ENCODE results near the gene SLC6A3. TPM values are rescaled to one million over a fixed set of nuclear protein-coding genes. Genes with fewer than 3 reads are reported as not detected.

SLC6A3 gene
- total and polyA plus RNA-seq, 2 experiments from 2014 or later = not detected

GRCh38 chr5:1393571-1394501, 51.4 kb downstream of the SLC6A3 start:
- Histone ChIP-seq H3K27ac (no peak overlapping the region), H3K9me3 (ENCODE audit: low read depth) (no peaks in the 10 kb centered on the region), H2AFZ (no peak overlapping the region), H3K4me2 (ENCODE audit: unreplicated experiment) (no peak overlapping the region), H3K27me3 (replicated peaks; ENCODE audit: insufficient read depth) (peaks cover 32% of the 10 kb centered on the region), H3K36me3 (ENCODE audit: low read depth) (no peaks in the 10 kb centered on the region), H3K9ac (no peak overlapping the region), H3K9me2 (ENCODE audit: insufficient read depth) (no peaks in the 10 kb centered on the region), H3K4me1 (ENCODE audit: insufficient read depth) (no peaks in the 10 kb centered on the region), H3F3A (ENCODE audit: insufficient read depth) (no peaks in the 10 kb centered on the region), H4K20me1 (ENCODE audit: insufficient read depth) (no peaks in the 10 kb centered on the region), H3K4me3 (no peak overlapping the region), H3K79me2 (ENCODE audit: insufficient read depth) (no peaks in the 10 kb centered on the region)
- DNase-seq = no peak
- 20 to 25% methylated on average over 21 to 36 of the region's 36 CpGs for WGBS, 2 experiments (ENCODE audit: low coverage in 1 of 2, low lambda C conversion rate in 2 of 2, missing lambda C conversion rate in 2 of 2)
- TF ChIP-seq EZH2phosphoT487 (IDR thresholded peaks at IDR 0.05; ENCODE audit: insufficient read depth, low read depth) = no peak
- TF ChIP-seq EZH2 (IDR thresholded peaks at IDR 0.05; ENCODE audit: insufficient read depth, poor library complexity, severe bottlenecking) = no peak
- in situ Hi-C loops (cut with MboI) = no loop called here

DNA sequence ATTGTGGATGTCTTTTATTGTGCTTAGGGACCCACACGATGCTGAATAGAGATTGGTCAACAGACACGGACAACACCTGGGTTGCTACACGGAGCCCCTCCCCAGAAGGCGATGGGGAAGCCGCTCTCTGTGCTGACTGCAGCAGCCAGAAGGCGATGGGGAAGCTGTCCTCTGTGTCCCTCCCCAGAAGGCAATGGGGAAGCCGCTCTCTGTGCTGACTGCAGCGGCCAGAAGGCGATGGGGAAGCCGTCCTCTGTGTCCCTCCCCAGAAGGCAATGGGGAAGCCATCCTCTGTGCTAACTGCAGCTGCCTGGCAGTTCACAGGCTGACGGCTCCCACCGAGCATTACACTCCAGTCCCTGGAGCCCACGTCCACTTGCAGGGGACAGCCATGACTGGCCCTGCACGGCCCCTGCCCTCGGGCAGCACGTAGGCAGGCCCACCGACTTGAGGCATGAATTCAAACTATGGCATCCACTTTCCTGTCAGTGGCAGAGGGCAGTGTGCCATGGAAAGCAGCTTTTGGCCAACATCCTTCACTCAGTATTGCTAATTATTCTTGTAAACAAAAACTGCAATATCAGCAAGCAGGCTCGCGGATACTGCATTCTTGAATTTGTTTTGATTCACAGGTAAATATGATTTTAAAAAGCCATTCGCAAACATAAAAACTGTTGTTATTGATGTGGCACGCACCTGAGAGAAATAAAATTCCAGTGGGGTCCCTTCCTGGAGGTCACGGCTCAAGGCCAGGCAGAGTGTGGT, 52.3 kb downstream of the SLC6A3 start:
- no peak overlapping the region for H3K9ac ChIP-seq
- no peaks in the 10 kb centered on the region for H4K20me1 ChIP-seq (ENCODE audit: insufficient read depth)
- no peak overlapping the region for H3K4me3 ChIP-seq
- H3K9me3 ChIP-seq (ENCODE audit: low read depth) = no peaks in the 10 kb centered on the region
- H3K4me1 ChIP-seq (ENCODE audit: insufficient read depth) = no peaks in the 10 kb centered on the region
- H3K4me2 ChIP-seq (ENCODE audit: unreplicated experiment) = no peak overlapping the region
- peaks cover 26% of the 10 kb centered on the region for H3K27me3 ChIP-seq (replicated peaks; ENCODE audit: insufficient read depth)
- H3K36me3 ChIP-seq (ENCODE audit: low read depth) = no peaks in the 10 kb centered on the region
- WGBS, 2 experiments (ENCODE audit: low coverage in 1 of 2, low lambda C conversion rate in 2 of 2, missing lambda C conversion rate in 2 of 2) = 41 to 44% methylated on average over 21 to 22 of the region's 22 CpGs
- no peak overlapping the region for H2AFZ ChIP-seq
- in situ Hi-C loops (cut with MboI) = no loop called here
- H3K27ac ChIP-seq = no peak overlapping the region
- H3F3A ChIP-seq (ENCODE audit: insufficient read depth) = no peaks in the 10 kb centered on the region
- H3K79me2 ChIP-seq (ENCODE audit: insufficient read depth) = no peaks in the 10 kb centered on the region
- TF ChIP-seq EZH2phosphoT487 (IDR thresholded peaks at IDR 0.05; ENCODE audit: insufficient read depth, low read depth) = no peak
- TF ChIP-seq EZH2 (IDR thresholded peaks at IDR 0.05; ENCODE audit: insufficient read depth, poor library complexity, severe bottlenecking) = no peak
- no peaks in the 10 kb centered on the region for H3K9me2 ChIP-seq (ENCODE audit: insufficient read depth)
- DNase-seq = no peak

- Histone ChIP-seq H3K79me2 (ENCODE audit: insufficient read depth) (no peaks in the 10 kb centered on the region), H3K36me3 (ENCODE audit: low read depth) (no peaks in the 10 kb centered on the region), H3K27me3 (replicated peaks; ENCODE audit: insufficient read depth) (peaks cover 27% of the 10 kb centered on the region), H4K20me1 (ENCODE audit: insufficient read depth) (no peaks in the 10 kb centered on the region), H2AFZ (no peak overlapping the region), H3K27ac (no peak overlapping the region), H3K4me2 (ENCODE audit: unreplicated experiment) (no peak overlapping the region), H3K9ac (no peak overlapping the region), H3K4me3 (no peak overlapping the region), H3K4me1 (ENCODE audit: insufficient read depth) (no peaks in the 10 kb centered on the region), H3K9me2 (ENCODE audit: insufficient read depth) (no peaks in the 10 kb centered on the region), H3K9me3 (ENCODE audit: low read depth) (no peaks in the 10 kb centered on the region), H3F3A (ENCODE audit: insufficient read depth) (no peaks in the 10 kb centered on the region)
- TF ChIP-seq EZH2phosphoT487 (IDR thresholded peaks at IDR 0.05; ENCODE audit: insufficient read depth, low read depth) (no peak), EZH2 (IDR thresholded peaks at IDR 0.05; ENCODE audit: insufficient read depth, poor library complexity, severe bottlenecking) (no peak)
- no peak for DNase-seq
- WGBS, 2 experiments (ENCODE audit: low coverage in 1 of 2, low lambda C conversion rate in 2 of 2, missing lambda C conversion rate in 2 of 2) = 38 to 44% methylated on average over 5 to 11 of the region's 11 CpGs
- in situ Hi-C loops (cut with MboI) = no loop called here
Observed at GRCh38 chr5:1392261-1392660, 53.0 kb downstream of the SLC6A3 start.

- H3K9ac ChIP-seq = no peak overlapping the region
- no peak for DNase-seq
- TF ChIP-seq EZH2 (IDR thresholded peaks at IDR 0.05; ENCODE audit: insufficient read depth, poor library complexity, severe bottlenecking) (no peak), EZH2phosphoT487 (IDR thresholded peaks at IDR 0.05; ENCODE audit: insufficient read depth, low read depth) (no peak)
- H3K4me1 ChIP-seq (ENCODE audit: insufficient read depth) = no peaks in the 10 kb centered on the region
- no peaks in the 10 kb centered on the region for H3K9me3 ChIP-seq (ENCODE audit: low read depth)
- H3K9me2 ChIP-seq (ENCODE audit: insufficient read depth) = no peaks in the 10 kb centered on the region
- H3K36me3 ChIP-seq (ENCODE audit: low read depth) = no peaks in the 10 kb centered on the region
- H3K4me2 ChIP-seq (ENCODE audit: unreplicated experiment) = no peak overlapping the region
- no peak overlapping the region for H3K4me3 ChIP-seq
- no peaks in the 10 kb centered on the region for H3K79me2 ChIP-seq (ENCODE audit: insufficient read depth)
- no peak overlapping the region for H2AFZ ChIP-seq
- no peaks in the 10 kb centered on the region for H4K20me1 ChIP-seq (ENCODE audit: insufficient read depth)
- in situ Hi-C loops (cut with MboI) = no loop called here
- 44 to 52% methylated on average over 11 of the region's 11 CpGs for WGBS, 2 experiments (ENCODE audit: low coverage in 1 of 2, low lambda C conversion rate in 2 of 2, missing lambda C conversion rate in 2 of 2)
- H3K27ac ChIP-seq = no peak overlapping the region
- no peaks in the 10 kb centered on the region for H3F3A ChIP-seq (ENCODE audit: insufficient read depth)
- peaks cover 33% of the 10 kb centered on the region for H3K27me3 ChIP-seq (replicated peaks; ENCODE audit: insufficient read depth)
Observed at GRCh38 chr5:1391691-1392090, 53.5 kb downstream of the SLC6A3 start.

Data from GM23248 (cell line).